A204.1 (cell line): Measurements from ENCODE around the gene ARF1.

Experiments
- FAIRE-seq: peaks from 2 replicates; lab custom pipeline; 2012; peaks lifted over from hg19 to GRCh38; lab: Jason Lieb, UNC

Gene ARF1

DNA sequence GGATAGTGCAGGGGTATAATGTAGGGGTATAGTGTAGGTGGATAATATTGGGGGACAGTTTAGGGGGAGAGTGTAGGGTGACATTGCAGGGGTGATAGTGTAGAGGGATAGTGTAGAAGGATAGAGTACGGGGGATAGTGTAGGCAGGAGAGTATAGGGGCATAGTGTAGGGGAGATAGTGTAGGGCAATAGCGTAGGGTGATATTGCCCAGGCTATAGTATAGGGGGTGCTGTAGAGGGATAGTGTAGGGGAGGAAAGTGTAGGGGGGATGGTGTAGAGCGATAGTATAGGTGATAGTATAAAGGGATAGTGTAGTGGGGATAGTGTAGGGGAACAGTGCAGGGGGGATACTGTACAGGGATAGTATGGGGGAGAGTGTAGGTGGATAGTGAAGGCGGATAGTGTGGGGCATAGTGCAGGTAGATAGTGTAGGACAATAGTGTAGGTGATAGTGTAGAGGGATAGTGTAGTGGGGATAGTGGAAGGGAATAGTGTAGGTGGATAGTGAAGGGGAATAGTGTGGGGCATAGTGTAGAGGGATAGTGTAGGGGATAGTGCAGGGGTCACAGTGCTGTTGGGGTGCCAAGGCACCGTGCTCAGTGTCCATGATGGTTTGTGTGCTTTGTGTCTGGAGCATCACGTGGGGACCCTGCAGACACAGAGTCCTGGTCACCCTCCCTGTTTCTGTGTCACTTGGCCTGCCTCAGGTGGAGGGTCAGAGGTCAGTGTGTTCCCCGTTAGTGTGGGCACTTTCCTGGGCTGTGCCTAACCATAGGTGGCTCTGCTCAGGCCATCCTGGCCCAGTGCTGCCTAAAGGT, 10.5 kb upstream of the ARF1 start:
- no peak for FAIRE-seq

- no peak for FAIRE-seq
Measured at GRCh38 chr1:228072658-228073043, 9.9 kb upstream of the ARF1 start.

DNA sequence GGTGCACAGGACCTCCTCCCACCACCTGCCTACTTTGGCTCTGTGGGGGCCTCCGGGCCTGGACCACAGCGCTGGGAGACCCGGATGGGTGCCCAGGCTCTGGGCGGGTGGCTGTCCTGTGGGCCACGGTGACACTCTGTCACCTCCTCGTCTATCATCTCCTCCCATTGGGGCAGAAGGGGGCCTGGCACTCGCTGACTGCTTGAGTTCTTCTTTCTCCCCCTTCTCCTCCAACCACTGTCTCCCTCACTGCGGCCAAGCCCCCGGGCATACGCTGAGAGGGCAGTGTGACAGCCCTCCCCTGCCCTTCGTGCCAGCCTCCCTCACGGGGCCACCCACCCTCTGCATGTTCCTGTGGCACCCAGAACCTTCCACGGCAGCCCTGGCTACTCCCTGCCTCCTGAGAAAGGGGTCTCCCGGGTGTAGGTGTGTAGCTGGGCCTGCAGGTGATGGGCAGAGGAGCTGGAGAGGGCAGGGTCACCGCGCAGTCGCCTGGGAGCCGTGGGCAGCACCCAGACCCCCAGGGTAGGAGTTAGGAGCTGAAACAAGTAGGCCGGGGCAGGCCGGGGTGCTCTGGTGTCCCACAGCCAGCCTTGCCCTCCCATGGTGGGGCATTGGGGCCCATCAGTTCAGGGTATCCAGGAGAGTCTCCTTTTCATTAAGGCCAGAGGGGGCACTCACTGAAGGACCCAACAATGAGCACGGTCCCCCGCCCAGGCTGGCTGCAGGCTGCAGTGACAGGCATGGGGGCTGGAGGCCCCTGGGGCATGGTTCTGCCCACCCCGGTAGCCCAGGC, 9.2 kb upstream of the ARF1 start:
- FAIRE-seq: no peak

DNA sequence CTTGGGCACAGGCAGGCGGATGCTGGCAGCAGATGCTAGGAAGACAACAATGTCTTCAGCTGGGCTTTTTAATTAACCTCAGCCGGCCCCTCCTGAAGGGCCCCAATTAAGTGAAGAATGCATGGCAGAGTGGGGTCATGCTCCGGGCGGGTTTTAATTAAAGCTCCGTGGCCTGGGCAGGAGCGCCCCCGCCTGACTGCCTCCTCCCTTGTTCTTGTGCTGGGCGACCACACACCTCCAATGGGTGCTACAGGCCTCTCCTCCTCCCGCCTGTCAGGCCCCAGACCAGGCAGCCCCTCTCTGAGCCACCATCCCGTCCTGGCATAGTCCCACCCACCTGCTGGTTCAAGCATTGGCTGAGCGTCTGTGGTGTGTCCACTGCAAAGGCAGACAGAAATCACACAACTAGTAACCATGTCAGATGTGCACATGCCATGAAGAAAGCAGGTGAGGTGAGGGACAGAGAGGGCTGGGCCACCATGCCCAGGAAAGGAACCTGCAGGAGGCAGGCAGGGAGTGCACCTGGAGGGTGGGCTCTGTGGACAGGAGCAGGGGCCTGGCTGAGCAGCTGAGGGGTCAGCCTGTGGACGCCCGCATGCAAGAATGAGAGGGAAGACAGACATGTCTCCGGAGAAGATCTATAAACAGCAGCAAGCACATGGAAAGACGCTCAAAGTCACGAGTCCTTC, 8.5 kb upstream of the ARF1 start:
- FAIRE-seq: no peak

- no peak for FAIRE-seq
Measured at GRCh38 chr1:228074954-228075730, 7.4 kb upstream of the ARF1 start.

- FAIRE-seq: no peak
Measured at GRCh38 chr1:228075801-228076271, 6.7 kb upstream of the ARF1 start.

GRCh38 chr1:228076796-228077430, 5.6 kb upstream of the ARF1 start:
- no peak for FAIRE-seq

DNA sequence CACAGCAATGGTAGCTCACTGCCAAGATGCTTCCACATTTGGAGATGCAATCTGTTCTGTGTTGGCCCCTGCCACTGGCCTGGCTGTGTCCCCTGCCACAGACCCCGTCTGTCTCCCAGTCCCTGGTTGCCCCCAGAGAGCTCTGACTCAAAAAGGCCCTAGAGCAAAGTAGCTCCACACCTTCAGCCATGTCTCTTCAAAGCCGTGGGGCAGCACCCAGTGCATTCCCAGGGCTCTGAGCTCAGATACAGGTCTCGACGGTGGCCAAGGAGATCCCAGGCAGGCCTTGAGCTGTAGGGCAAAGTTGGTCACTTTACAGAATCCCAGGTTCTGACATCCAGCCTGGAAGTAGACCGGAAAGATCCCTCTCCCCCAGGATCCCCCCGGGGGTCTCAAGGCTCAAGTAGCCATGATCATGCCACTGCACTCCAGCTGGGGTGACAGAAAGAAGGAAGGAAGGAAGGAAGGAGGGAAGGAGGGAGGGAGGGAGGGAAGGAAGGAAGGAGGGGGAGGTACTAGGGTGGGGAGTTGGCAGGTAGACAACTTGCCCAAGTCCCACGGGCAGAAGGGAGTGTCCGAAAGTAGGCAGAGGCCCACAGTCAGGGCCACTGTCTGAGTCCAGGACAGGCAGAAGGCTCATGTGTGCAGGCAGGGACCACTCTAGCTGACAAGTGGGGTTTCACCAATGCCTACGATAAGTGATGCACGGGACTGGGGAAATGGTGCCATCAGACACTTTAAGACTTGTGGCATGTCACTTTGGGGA, 4.8 kb upstream of the ARF1 start:
- FAIRE-seq: no peak

GRCh38 chr1:228079013-228079412, 3.5 kb upstream of the ARF1 start:
- FAIRE-seq: no peak

GRCh38 chr1:228079601-228080263, 2.8 kb upstream of the ARF1 start:
- no peak for FAIRE-seq

GRCh38 chr1:228081144-228081543, 1.4 kb upstream of the ARF1 start:
- FAIRE-seq: no peak

GRCh38 chr1:228081578-228082213, 812 bp upstream of the ARF1 start:
- no peak for FAIRE-seq

- no peak for FAIRE-seq
Measured at GRCh38 chr1:228082918-228083870, 686 bp downstream of the ARF1 start.

DNA sequence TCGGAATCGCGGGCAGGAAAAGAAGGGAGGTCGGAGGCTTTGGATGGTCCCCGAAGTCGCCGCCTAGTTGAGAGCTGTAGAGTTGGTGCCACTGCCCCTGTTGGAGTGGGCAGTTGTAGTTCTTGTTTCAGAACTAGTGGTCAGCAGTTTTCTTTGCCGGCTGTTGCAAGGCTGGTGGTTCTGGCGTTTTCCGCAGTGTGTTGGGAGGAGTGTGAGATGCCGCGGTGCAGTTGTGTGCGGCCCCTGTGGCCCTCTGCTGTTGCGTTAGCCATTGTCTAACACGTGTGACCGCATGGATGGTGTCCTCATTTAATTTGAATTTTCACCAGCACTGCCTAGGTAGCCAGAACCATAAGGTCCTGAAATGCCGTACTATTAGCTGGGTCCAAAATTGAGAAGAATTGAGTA, 1.4 kb downstream of the ARF1 start:
- FAIRE-seq: no peak

DNA sequence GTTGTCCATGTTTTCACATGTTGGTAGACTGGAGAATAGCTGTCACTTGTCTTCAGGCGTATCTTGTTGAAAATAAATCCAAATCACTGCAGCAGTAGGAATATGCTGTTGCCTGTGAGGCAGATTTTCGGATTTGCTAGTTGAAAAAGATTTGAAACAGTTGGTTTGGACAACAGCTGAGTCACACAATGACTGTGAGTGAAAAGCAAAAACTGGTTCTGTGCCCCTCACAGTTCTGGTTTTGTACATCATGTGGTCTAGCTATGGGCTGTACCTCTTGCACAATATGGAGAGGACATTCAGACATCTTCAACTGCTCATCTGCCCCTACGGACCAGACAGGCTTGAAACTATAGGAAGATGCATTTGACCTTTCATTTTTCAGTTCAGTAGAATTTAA, 1.8 kb downstream of the ARF1 start:
- no peak for FAIRE-seq

GRCh38 chr1:228084797-228085196, 2.3 kb downstream of the ARF1 start:
- FAIRE-seq: no peak

DNA sequence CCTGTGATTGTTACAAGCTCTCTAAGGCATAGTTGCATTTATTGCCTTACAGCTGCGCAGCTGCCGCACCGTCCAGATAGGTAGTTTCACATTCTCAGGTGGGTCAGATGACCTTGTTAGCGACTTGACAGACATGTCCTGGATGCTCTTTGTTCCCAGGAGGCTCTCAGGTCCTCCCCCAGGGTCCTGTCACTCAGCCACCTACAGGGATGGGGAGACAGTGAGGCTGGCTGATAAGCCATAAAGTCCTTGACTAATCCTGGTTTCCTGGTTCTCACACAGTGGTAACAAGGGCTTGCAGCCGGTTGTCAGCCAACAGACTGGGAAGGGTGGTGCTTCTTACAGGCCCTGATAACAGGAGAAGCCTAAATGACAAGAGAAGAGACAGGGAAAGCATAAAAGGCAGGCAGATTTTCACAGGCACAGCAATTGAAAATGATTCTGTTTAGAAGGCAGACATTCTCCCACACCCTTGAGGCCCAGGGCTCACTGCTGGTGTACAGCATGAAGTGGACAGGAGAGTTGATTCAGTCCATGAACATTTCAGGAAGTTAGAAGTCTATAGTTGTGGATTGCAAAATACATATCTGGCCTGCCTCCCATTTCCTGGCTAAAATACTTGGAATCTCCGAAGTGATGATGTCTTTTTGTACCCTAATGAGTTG, 2.9 kb downstream of the ARF1 start:
- no peak for FAIRE-seq

- no peak for FAIRE-seq
Measured at GRCh38 chr1:228087771-228088251, 5.3 kb downstream of the ARF1 start.
